IMR-90 (cell line): ENCODE data around the gene BCHE. TPM values are rescaled to one million over a fixed set of nuclear protein-coding genes. Genes with fewer than 3 reads are reported as not detected.

Source experiments
- ATAC-seq: fragments of 200-7000 bp; cut with Tn5 transposase; 2 replicates; pipeline ENCODE4 v1.9.1; 2020; ENCODE audit warnings: low read depth, mild to moderate bottlenecking, moderate library complexity
- BruUV-seq: library from RNA; stranded (reverse); fragments of 400-500 nt; replicated peaks from 2 replicates; lab custom pipeline; 2021; lab: Mats Ljungman, UMichigan
- CTCF ChIA-PET: fragments of 300-600 bp; formaldehyde crosslinking; extraction: SDS; loops from one replicate; lab custom pipeline; 2021; ENCODE audit warnings: antibody characterized with exemption; lab: Yijun Ruan, JAX
- POLR2A ChIA-PET: fragments of 300-600 bp; sonication (Branson Sonifier 250); formaldehyde crosslinking; loops from one replicate; lab custom pipeline; 2022; ENCODE audit warnings: antibody characterized with exemption; ENCODE audit not compliant: unreplicated experiment; lab: Charles Lee
- DNase-seq: peaks from one replicate; pipeline ENCODE4 v3.0.0; 2013
- H2AFZ ChIP-seq: replicated peaks from 2 replicates; pipeline ENCODE3; 2013; ENCODE audit warnings: low read length, mild to moderate bottlenecking; ENCODE audit not compliant: poor library complexity
- H2AK5ac ChIP-seq: 2 replicates; pipeline ENCODE4 v1.6.1; 2013; ENCODE audit warnings: low read depth, low read length, inconsistent platforms
- H2AK9ac ChIP-seq: replicated peaks from 2 replicates; pipeline ENCODE3; 2013; ENCODE audit warnings: mild to moderate bottlenecking, low read depth, low read length, moderate library complexity; ENCODE audit not compliant: poor library complexity
- H2BK120ac ChIP-seq: 2 replicates; pipeline ENCODE4 v1.6.1; 2013; ENCODE audit warnings: low read depth, low read length, inconsistent platforms
- H2BK15ac ChIP-seq: 3 replicates; pipeline ENCODE4 v1.6.1; 2013; ENCODE audit warnings: low read depth, low read length, inconsistent platforms
- H2BK20ac ChIP-seq: 2 replicates; pipeline ENCODE4 v1.6.1; 2013; ENCODE audit warnings: low read depth, mild to moderate bottlenecking, inconsistent platforms, low read length, moderate library complexity
- H2BK5ac ChIP-seq: 2 replicates; pipeline ENCODE4 v1.6.1; 2013; ENCODE audit warnings: mild to moderate bottlenecking, low read depth, low read length, inconsistent platforms; ENCODE audit not compliant: poor library complexity, severe bottlenecking
- H3K14ac ChIP-seq: replicated peaks from 2 replicates; pipeline ENCODE4 v1.6.1; 2013; ENCODE audit warnings: low read depth, low read length, inconsistent platforms
- H3K18ac ChIP-seq: 2 replicates; pipeline ENCODE4 v1.6.1; 2013; ENCODE audit warnings: low read depth, low read length, control low read depth
- H3K23ac ChIP-seq: 2 replicates; pipeline ENCODE4 v1.6.1; 2013; ENCODE audit warnings: low read depth, low read length, inconsistent platforms
- H3K27ac ChIP-seq: 2 replicates; pipeline ENCODE4 v1.5.1; 2013; ENCODE audit warnings: mild to moderate bottlenecking, control low read depth, low read length; ENCODE audit not compliant: insufficient read depth
- H3K27me3 ChIP-seq: 2 replicates; pipeline ENCODE4 v1.6.1; 2013; ENCODE audit warnings: low read length; ENCODE audit not compliant: control insufficient read depth, insufficient read depth
- H3K36me3 ChIP-seq: 2 replicates; pipeline ENCODE4 v1.6.1; 2013; ENCODE audit warnings: low read length, mixed read lengths; ENCODE audit not compliant: control insufficient read depth, insufficient read depth
- H3K4ac ChIP-seq: 2 replicates; pipeline ENCODE4 v1.6.1; 2013; ENCODE audit warnings: low read depth, low read length, inconsistent platforms
- H3K4me1 ChIP-seq: 2 replicates; pipeline ENCODE4 v1.6.1; 2013; ENCODE audit warnings: low read length, mixed read lengths; ENCODE audit not compliant: control insufficient read depth, insufficient read depth
- H3K4me2 ChIP-seq: 2 replicates; pipeline ENCODE4 v1.6.1; 2013; ENCODE audit warnings: low read depth, mild to moderate bottlenecking, control low read depth, low read length, moderate library complexity
- H3K4me3 ChIP-seq: 2 replicates; pipeline ENCODE4 v1.5.1; 2013; ENCODE audit warnings: low read depth, mild to moderate bottlenecking, control low read depth, low read length, moderate library complexity; ENCODE audit not compliant: insufficient read depth
- H3K56ac ChIP-seq: 2 replicates; pipeline ENCODE4 v1.6.1; 2013; ENCODE audit warnings: low read length, inconsistent platforms; ENCODE audit not compliant: insufficient read depth; ENCODE audit errors: extremely low read depth
- H3K79me1 ChIP-seq, 2 experiments: 2 replicates each; pipeline ENCODE4 v1.6.1; 2013; ENCODE audit warnings: low read length in 2 of 2, inconsistent platforms in 1 of 2, low read depth in 1 of 2
- H3K9ac ChIP-seq: 2 replicates; pipeline ENCODE4 v1.6.1; 2013; ENCODE audit warnings: low read depth, low read length, control low read depth
- H3K9me1 ChIP-seq: 2 replicates; pipeline ENCODE4 v1.6.1; 2013; ENCODE audit warnings: low read length, inconsistent platforms; ENCODE audit not compliant: insufficient read depth
- H3K9me3 ChIP-seq: 2 replicates; pipeline ENCODE4 v1.6.1; 2013; ENCODE audit warnings: low read length; ENCODE audit not compliant: control insufficient read depth, insufficient read depth
- H4K20me1 ChIP-seq: 2 replicates; pipeline ENCODE4 v1.6.1; 2013; ENCODE audit warnings: low read length, inconsistent platforms; ENCODE audit not compliant: insufficient read depth
- H4K5ac ChIP-seq: 2 replicates; pipeline ENCODE4 v1.6.1; 2013; ENCODE audit warnings: mild to moderate bottlenecking, low read depth, low read length, control low read depth
- H4K8ac ChIP-seq, 2 experiments: 2 replicates each; pipeline ENCODE4 v1.6.1; 2013; ENCODE audit warnings: low read depth in 2 of 2, low read length in 2 of 2, control low read depth in 1 of 2, inconsistent platforms in 1 of 2
- H4K91ac ChIP-seq: 2 replicates; pipeline ENCODE4 v1.6.1; 2013; ENCODE audit warnings: low read depth, low read length, inconsistent platforms; ENCODE audit not compliant: insufficient read depth
- BHLHE40 ChIP-seq: fragments of 150-350 bp; IDR thresholded peaks from 2 replicates; pipeline ENCODE4 v1.6.1; 2016; ENCODE audit warnings: mild to moderate bottlenecking, low read depth, low read length
- CEBPB ChIP-seq: IDR thresholded peaks from 2 replicates; pipeline ENCODE4 v1.6.1; 2012; ENCODE audit warnings: low read depth, low read length, improper control_type of control experiment
- MAFK ChIP-seq: IDR thresholded peaks from 2 replicates; pipeline ENCODE4 v1.6.1; 2012; ENCODE audit warnings: low read depth, low read length, improper control_type of control experiment
- MAZ ChIP-seq: IDR thresholded peaks from 2 replicates; pipeline ENCODE4 v1.6.1; 2012; ENCODE audit warnings: low read depth, mild to moderate bottlenecking, low read length, improper control_type of control experiment, moderate library complexity, borderline replicate concordance
- MXI1 ChIP-seq: IDR thresholded peaks from 2 replicates; pipeline ENCODE4 v1.6.1; 2012; ENCODE audit warnings: low read depth, mild to moderate bottlenecking, low read length, moderate library complexity, borderline replicate concordance
- NFE2L2 ChIP-seq: fragments of 150-350 bp; IDR thresholded peaks from 2 replicates; pipeline ENCODE4 v1.6.1; 2016; ENCODE audit warnings: low read depth, mild to moderate bottlenecking, low read length
- RAD21 ChIP-seq: IDR thresholded peaks from 2 replicates; pipeline ENCODE4 v1.6.1; 2012; ENCODE audit warnings: low read length, improper control_type of control experiment
- SMC3 ChIP-seq: fragments of 150-350 bp; IDR thresholded peaks from 2 replicates; pipeline ENCODE4 v1.6.1; 2016; ENCODE audit warnings: low read depth, mild to moderate bottlenecking, antibody characterized with exemption, low read length, moderate library complexity
- WGBS, 2 experiments: methylation state at CpG; one replicate each; pipeline versions ENCODE4 v1.1.5 to v1.1.7; 2013; ENCODE audit warnings: missing lambda C conversion rate in 2 of 2; ENCODE audit not compliant: insufficient read length in 1 of 2; ENCODE audit errors: extremely low coverage in 2 of 2; 5-methylcytosine and 5-hydroxymethylcytosine counted together
- dilution Hi-C: fragments of 300-500 bp; cut with HindIII; formaldehyde crosslinking; loops from one replicate; pipeline ENCODE4 v1.14.3; 2018; ENCODE audit warnings: low sequenced_read_pairs; ENCODE audit not compliant: unreplicated experiment
- in situ Hi-C: fragments of 300-500 bp; cut with MboI; formaldehyde crosslinking; loops from 3 replicates; pipeline ENCODE4 v1.14.3; 2019; ENCODE audit warnings: low sequenced_read_pairs, inconsistent platforms, mixed read lengths
- intact Hi-C: fragments of 100-400 bp; cut with micrococcal nuclease; formaldehyde crosslinking; loops from 2 replicates; pipeline ENCODE4 v1.10.0; 2022
- polyA plus RNA-seq, 3 experiments: library from polyadenylated mRNA; depleted of rRNA; stranded (reverse); fragments of >200 nt; gene quantifications; 2 replicates each; pipeline ENCODE4 v1.2.3, GENCODE V29; 2012; ENCODE audit warnings: low replicate concordance in 1 of 3
- total RNA-seq: library from RNA; depleted of rRNA; stranded (reverse); fragments of >200 nt; gene quantifications from 2 replicates; pipeline ENCODE4 v1.2.3, GENCODE V29; 2012
- TF ChIP-seq, protein P1 (sequence below): fragments of 150-350 bp; IDR thresholded peaks from 2 replicates; pipeline ENCODE4 v1.6.1; 2017; ENCODE audit warnings: mild to moderate bottlenecking, antibody characterized with exemption, low read length, low read depth

BCHE gene
- total and polyA plus RNA-seq, 2 of the 4 experiments (the other 2 are of a cell fraction) = 1.5 to 1.6 TPM

DNA sequence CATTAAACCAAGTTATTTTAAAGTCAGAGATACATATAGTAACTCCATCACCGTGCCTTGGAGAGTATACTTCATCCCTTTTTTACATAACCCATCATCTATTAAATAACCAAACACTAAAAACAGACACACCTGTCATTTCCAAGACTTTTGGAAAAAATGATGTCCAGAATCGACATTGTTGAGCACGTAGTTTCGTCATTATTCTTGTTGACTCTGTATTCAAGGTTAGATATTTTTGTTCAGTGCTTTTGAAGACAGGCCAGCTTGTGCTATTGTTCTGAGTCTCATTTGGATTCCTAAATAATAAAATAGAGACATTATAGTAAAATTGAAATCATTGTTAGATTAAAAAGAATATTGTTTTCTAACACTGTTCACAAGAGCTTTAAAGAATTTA lies 51.2 kb downstream of the BCHE start:
- Histone ChIP-seq H4K8ac (no peak overlapping the region), H3K4me1 (no peaks in the 10 kb centered on the region), H3K4me3 (no peak overlapping the region), H2BK5ac (no peak overlapping the region), H3K18ac (no peak overlapping the region), H2BK20ac (no peak overlapping the region), H3K27ac (no peak overlapping the region), H3K9ac (no peak overlapping the region), H3K27me3 (no peaks in the 10 kb centered on the region), H3K14ac (no peak overlapping the region), H2BK120ac (no peak overlapping the region), H3K56ac (no peak overlapping the region), H3K79me1 (no peaks in the 10 kb centered on the region), H3K9me1 (no peaks in the 10 kb centered on the region), H3K4me2 (no peak overlapping the region), H2AFZ (no peak overlapping the region), H3K36me3 (no peaks in the 10 kb centered on the region), H3K4ac (no peak overlapping the region), H2AK9ac (no peak overlapping the region), H3K23ac (no peak overlapping the region), H4K5ac (no peak overlapping the region), H4K91ac (no peak overlapping the region), H4K20me1 (no peaks in the 10 kb centered on the region), H2BK15ac (no peak overlapping the region), H2AK5ac (no peak overlapping the region), H3K9me3 (no peaks in the 10 kb centered on the region; the same call in 1 of the 2 replicates)
- ChIA-PET CTCF (no interaction called here), POLR2A (no interaction called here)
- dilution Hi-C loops = no loop called here
- no CpG with 5 or more reads among the region's 4 CpGs for WGBS, 2 experiments
- intact Hi-C loops = no loop called here
- ATAC-seq (no peak), DNase-seq (no peak)
- TF ChIP-seq MAFK = no peak
- no peak for TF ChIP-seq SMC3
- TF ChIP-seq MXI1 = no peak
- TF ChIP-seq, protein P1, sequence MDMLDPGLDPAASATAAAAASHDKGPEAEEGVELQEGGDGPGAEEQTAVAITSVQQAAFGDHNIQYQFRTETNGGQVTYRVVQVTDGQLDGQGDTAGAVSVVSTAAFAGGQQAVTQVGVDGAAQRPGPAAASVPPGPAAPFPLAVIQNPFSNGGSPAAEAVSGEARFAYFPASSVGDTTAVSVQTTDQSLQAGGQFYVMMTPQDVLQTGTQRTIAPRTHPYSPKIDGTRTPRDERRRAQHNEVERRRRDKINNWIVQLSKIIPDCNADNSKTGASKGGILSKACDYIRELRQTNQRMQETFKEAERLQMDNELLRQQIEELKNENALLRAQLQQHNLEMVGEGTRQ = no peak
- TF ChIP-seq RAD21 = no peak
- TF ChIP-seq CEBPB = no peak
- TF ChIP-seq BHLHE40 = no peak
- TF ChIP-seq MAZ = no peak
- TF ChIP-seq NFE2L2 = no peak
- in situ Hi-C loops = no loop called here
- BruUV-seq = no TSS peak
